SK-N-SH treated with all-trans-retinoic acid at 6 μM for 48 hours (cell line): ENCODE results near the gene MYO5C.
"Not testable (repeated sequence)": the region's sequence is repeated elsewhere in the genome, so short reads cannot be mapped to it uniquely, and the experiment has no call there.

Experiments used
- ATAC-seq: fragments of 200-7000 bp; cut with Tn5 transposase; 3 replicates; pipeline ENCODE4 v1.9.1; 2020; ENCODE audit warnings: mild to moderate bottlenecking, moderate library complexity
- ARNTL ChIP-seq: fragments of 450-650 bp; formaldehyde crosslinking; IDR thresholded peaks from 2 replicates; pipeline ENCODE4 v1.5.0; 2020; ENCODE audit warnings: low read depth, mild to moderate bottlenecking, moderate library complexity, borderline replicate concordance
- BACH2 ChIP-seq: fragments of 250-450 bp; sonication (Bioruptor Pico); IDR thresholded peaks from 2 replicates; pipeline ENCODE4 v1.9.0; 2021; ENCODE audit warnings: mild to moderate bottlenecking, borderline replicate concordance
- CSDC2 ChIP-seq: fragments of 250-450 bp; sonication (Bioruptor Pico); IDR thresholded peaks from 2 replicates; pipeline ENCODE4 v1.5.0; 2020; ENCODE audit warnings: mild to moderate bottlenecking, moderate library complexity
- CSRNP3 ChIP-seq: fragments of 250-450 bp; sonication (Bioruptor Pico); IDR thresholded peaks from 2 replicates; pipeline ENCODE4 v1.5.1; 2021; ENCODE audit warnings: mild to moderate bottlenecking, moderate library complexity
- ESRRG ChIP-seq: fragments of 250-450 bp; sonication (Bioruptor Pico); IDR thresholded peaks from 2 replicates; pipeline ENCODE4 v1.6.1; 2021; ENCODE audit warnings: mild to moderate bottlenecking
- GLIS3 ChIP-seq: fragments of 250-450 bp; sonication (Bioruptor Pico); IDR thresholded peaks from 2 replicates; pipeline ENCODE4 v1.5.0; 2020; ENCODE audit warnings: mild to moderate bottlenecking, moderate library complexity
- ISL1 ChIP-seq: fragments of 250-450 bp; sonication (Bioruptor Pico); IDR thresholded peaks from 2 replicates; pipeline ENCODE4 v2.1.2; 2022; ENCODE audit warnings: mild to moderate bottlenecking, moderate library complexity
- OSR1 ChIP-seq: fragments of 250-450 bp; sonication (Bioruptor Pico); IDR thresholded peaks from 2 replicates; pipeline ENCODE4 v1.8.0; 2022; ENCODE audit warnings: moderate library complexity, mild to moderate bottlenecking, inconsistent platforms
- PATZ1 ChIP-seq: fragments of 250-450 bp; sonication (Bioruptor Pico); IDR thresholded peaks from 2 replicates; pipeline ENCODE4 v1.8.0; 2020; ENCODE audit warnings: mild to moderate bottlenecking, moderate library complexity, borderline replicate concordance
- POU6F1 ChIP-seq: fragments of 250-450 bp; sonication (Bioruptor Pico); IDR thresholded peaks from 2 replicates; pipeline ENCODE4 v1.8.0; 2021; ENCODE audit warnings: low read depth, mild to moderate bottlenecking, moderate library complexity, borderline replicate concordance
- PPARA ChIP-seq: fragments of 250-450 bp; sonication (Bioruptor Pico); IDR thresholded peaks from 2 replicates; pipeline ENCODE4 v1.5.0; 2020; ENCODE audit warnings: mild to moderate bottlenecking, borderline replicate concordance
- RARB ChIP-seq: fragments of 250-450 bp; sonication (Bioruptor Pico); IDR thresholded peaks from 2 replicates; pipeline ENCODE4 v1.8.0; 2021; ENCODE audit warnings: mild to moderate bottlenecking, moderate library complexity
- SNAI2 ChIP-seq: fragments of 250-450 bp; sonication (Bioruptor Pico); IDR thresholded peaks from 2 replicates; pipeline ENCODE4 v1.5.0; 2020; ENCODE audit warnings: mild to moderate bottlenecking, moderate library complexity
- TCF4 ChIP-seq: fragments of 250-450 bp; sonication (Bioruptor Pico); IDR thresholded peaks from 2 replicates; pipeline ENCODE4 v1.8.0; 2021; ENCODE audit warnings: mild to moderate bottlenecking, moderate library complexity, borderline replicate concordance
- TOX ChIP-seq: fragments of 250-450 bp; sonication (Bioruptor Pico); IDR thresholded peaks from 2 replicates; pipeline ENCODE4 v1.8.0; 2021; ENCODE audit warnings: mild to moderate bottlenecking, moderate library complexity, borderline replicate concordance
- ZC3H10 ChIP-seq: fragments of 250-450 bp; sonication (Bioruptor Pico); IDR thresholded peaks from 2 replicates; pipeline ENCODE4 v1.5.1; 2021; ENCODE audit warnings: mild to moderate bottlenecking, moderate library complexity
- ZFP3 ChIP-seq: fragments of 250-450 bp; sonication (Bioruptor Pico); IDR thresholded peaks from 2 replicates; pipeline ENCODE4 v1.5.0; 2020; ENCODE audit warnings: mild to moderate bottlenecking, moderate library complexity
- ZFP30 ChIP-seq: fragments of 450-650 bp; formaldehyde crosslinking; IDR thresholded peaks from 2 replicates; pipeline ENCODE4 v1.5.0; 2022; ENCODE audit warnings: mild to moderate bottlenecking, moderate library complexity
- ZNF565 ChIP-seq: fragments of 450-650 bp; formaldehyde crosslinking; conservative IDR thresholded peaks from 2 replicates; pipeline ENCODE4 v1.5.0; 2020; ENCODE audit warnings: low read depth, mild to moderate bottlenecking, moderate library complexity
- ZNF8 ChIP-seq: fragments of 450-650 bp; formaldehyde crosslinking; IDR thresholded peaks from 2 replicates; pipeline ENCODE4 v1.5.0; 2020; ENCODE audit warnings: mild to moderate bottlenecking, moderate library complexity
- TF ChIP-seq, protein P1 (sequence below): fragments of 250-450 bp; sonication (Bioruptor Pico); IDR thresholded peaks from 2 replicates; pipeline ENCODE4 v1.5.1; 2020; ENCODE audit warnings: low read depth, mild to moderate bottlenecking, moderate library complexity
- TF ChIP-seq, protein P2 (sequence below): fragments of 250-450 bp; sonication (Bioruptor Pico); IDR thresholded peaks from 2 replicates; pipeline ENCODE4 v1.5.0; 2020; ENCODE audit warnings: mild to moderate bottlenecking, moderate library complexity

The MYO5C gene

GRCh38 chr15:52172869-52173268 is 122.7 kb downstream of the MYO5C start:
- TF ChIP-seq GLIS3 (CRISPR knock-in tag), result no peak
- TF ChIP-seq TCF4 (CRISPR knock-in tag), result no peak
- TF ChIP-seq ARNTL (CRISPR knock-in tag), result no peak
- TF ChIP-seq ZFP30, result no peak
- no peak for TF ChIP-seq OSR1
- TF ChIP-seq ISL1 (CRISPR knock-in tag), result no peak
- TF ChIP-seq ZC3H10 (CRISPR knock-in tag), result no peak
- no peak for TF ChIP-seq PPARA (CRISPR knock-in tag)
- TF ChIP-seq BACH2 (CRISPR knock-in tag), result no peak
- no peak for TF ChIP-seq SNAI2 (CRISPR knock-in tag)
- no peak for TF ChIP-seq PATZ1
- ATAC-seq, result no peak

DNA sequence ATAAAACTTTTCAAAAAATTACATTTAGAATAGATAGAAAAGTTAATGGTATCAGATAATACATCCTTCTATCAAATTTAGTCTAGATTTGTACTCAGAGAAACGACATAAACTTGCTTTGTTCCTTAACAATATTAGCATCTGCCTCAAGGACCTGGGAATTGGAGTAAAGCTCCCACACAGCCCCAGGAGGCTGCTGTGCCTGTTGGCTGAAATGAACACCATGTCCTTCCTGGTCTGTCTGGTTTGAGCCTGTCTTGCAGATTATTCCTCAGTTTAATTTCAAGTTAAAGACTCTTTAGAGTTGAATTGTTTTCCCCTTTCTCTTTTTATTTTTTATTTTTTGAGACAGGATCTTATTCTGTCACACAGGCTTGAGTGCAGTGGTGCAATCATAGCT is 123.8 kb downstream of the MYO5C start:
- TF ChIP-seq, protein P1, sequence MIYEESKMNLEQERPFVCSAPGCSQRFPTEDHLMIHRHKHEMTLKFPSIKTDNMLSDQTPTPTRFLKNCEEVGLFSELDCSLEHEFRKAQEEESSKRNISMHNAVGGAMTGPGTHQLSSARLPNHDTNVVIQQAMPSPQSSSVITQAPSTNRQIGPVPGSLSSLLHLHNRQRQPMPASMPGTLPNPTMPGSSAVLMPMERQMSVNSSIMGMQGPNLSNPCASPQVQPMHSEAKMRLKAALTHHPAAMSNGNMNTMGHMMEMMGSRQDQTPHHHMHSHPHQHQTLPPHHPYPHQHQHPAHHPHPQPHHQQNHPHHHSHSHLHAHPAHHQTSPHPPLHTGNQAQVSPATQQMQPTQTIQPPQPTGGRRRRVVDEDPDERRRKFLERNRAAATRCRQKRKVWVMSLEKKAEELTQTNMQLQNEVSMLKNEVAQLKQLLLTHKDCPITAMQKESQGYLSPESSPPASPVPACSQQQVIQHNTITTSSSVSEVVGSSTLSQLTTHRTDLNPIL (CRISPR knock-in tag), result no peak
- TF ChIP-seq ZC3H10 (CRISPR knock-in tag) (no peak), ARNTL (CRISPR knock-in tag) (no peak), GLIS3 (CRISPR knock-in tag) (no peak), ESRRG (CRISPR knock-in tag) (no peak), ZFP30 (no peak), TCF4 (CRISPR knock-in tag) (no peak), RARB (CRISPR knock-in tag) (no peak), CSDC2 (CRISPR knock-in tag) (no peak), ZNF565 (CRISPR knock-in tag) (no peak), CSRNP3 (CRISPR knock-in tag) (no peak), ZFP3 (no peak), POU6F1 (CRISPR knock-in tag) (no peak), ZNF8 (CRISPR knock-in tag) (no peak), PPARA (CRISPR knock-in tag) (no peak), ISL1 (CRISPR knock-in tag) (no peak)
- TF ChIP-seq, protein P2, sequence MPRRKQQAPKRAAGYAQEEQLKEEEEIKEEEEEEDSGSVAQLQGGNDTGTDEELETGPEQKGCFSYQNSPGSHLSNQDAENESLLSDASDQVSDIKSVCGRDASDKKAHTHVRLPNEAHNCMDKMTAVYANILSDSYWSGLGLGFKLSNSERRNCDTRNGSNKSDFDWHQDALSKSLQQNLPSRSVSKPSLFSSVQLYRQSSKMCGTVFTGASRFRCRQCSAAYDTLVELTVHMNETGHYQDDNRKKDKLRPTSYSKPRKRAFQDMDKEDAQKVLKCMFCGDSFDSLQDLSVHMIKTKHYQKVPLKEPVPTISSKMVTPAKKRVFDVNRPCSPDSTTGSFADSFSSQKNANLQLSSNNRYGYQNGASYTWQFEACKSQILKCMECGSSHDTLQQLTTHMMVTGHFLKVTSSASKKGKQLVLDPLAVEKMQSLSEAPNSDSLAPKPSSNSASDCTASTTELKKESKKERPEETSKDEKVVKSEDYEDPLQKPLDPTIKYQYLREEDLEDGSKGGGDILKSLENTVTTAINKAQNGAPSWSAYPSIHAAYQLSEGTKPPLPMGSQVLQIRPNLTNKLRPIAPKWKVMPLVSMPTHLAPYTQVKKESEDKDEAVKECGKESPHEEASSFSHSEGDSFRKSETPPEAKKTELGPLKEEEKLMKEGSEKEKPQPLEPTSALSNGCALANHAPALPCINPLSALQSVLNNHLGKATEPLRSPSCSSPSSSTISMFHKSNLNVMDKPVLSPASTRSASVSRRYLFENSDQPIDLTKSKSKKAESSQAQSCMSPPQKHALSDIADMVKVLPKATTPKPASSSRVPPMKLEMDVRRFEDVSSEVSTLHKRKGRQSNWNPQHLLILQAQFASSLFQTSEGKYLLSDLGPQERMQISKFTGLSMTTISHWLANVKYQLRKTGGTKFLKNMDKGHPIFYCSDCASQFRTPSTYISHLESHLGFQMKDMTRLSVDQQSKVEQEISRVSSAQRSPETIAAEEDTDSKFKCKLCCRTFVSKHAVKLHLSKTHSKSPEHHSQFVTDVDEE (CRISPR knock-in tag), result no peak
- ATAC-seq, result peak; percentile 59; the same call in 2 of the 3 replicates

- no peak for TF ChIP-seq ZC3H10 (CRISPR knock-in tag)
- TF ChIP-seq, protein P2 (CRISPR knock-in tag), result no peak
- no peak for TF ChIP-seq TOX (CRISPR knock-in tag)
- no peak for TF ChIP-seq PPARA (CRISPR knock-in tag)
- no peak for TF ChIP-seq OSR1
- TF ChIP-seq ZNF565 (CRISPR knock-in tag), result no peak
- TF ChIP-seq, protein P1 (CRISPR knock-in tag), result no peak
- no peak for TF ChIP-seq BACH2 (CRISPR knock-in tag)
- TF ChIP-seq ZFP30, result no peak
- TF ChIP-seq CSDC2 (CRISPR knock-in tag), result no peak
- no peak for TF ChIP-seq ARNTL (CRISPR knock-in tag)
- peak; percentile 76 for ATAC-seq
Measured at GRCh38 chr15:52171386-52171785, 124.2 kb downstream of the MYO5C start.

DNA sequence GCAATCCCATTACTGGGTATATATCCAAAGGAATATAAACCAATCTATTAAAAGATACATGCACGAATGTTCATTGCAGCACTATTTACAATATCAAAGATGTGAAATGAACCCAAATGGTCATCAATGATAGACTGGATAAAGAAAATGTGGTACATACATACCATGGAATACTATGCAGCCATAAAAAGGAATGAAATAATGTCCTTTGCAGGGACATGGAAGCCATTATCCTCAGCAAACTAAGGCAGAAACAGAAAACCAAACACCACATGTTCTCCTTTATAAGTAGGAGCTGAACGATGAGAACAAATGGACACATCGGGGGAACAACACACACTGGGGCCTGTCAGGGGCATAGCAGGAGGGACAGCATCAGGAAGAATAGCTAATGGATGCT is 125.4 kb downstream of the MYO5C start:
- not testable (repeated sequence) for ATAC-seq
